Measurements from ENCODE around the gene FANCI.

DNA sequence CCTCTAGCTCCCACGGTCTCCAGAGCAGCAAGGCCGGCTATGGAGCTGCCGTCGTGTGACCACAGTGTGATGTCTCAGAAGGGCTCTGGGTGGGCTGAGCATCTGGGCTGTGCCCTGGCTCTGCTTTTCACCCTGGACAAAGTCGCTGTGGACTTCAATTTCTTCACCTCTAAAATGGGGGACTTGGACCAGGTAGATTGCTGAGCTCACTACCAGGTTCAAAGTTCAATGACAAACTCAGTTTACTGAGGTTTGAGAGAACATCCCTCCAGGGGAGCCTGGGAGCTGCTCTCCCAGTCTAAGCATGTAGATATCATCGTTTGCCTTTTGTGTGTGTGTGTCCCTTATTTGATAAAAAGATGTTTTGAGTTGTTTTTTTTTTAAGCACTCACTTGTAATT, 47.5 kb upstream of the FANCI start:
- no peak for TF ChIP-seq EZH2phosphoT487 (IDR thresholded peaks at IDR 0.05; ENCODE audit: low read length)
- TF ChIP-seq, protein P1, sequence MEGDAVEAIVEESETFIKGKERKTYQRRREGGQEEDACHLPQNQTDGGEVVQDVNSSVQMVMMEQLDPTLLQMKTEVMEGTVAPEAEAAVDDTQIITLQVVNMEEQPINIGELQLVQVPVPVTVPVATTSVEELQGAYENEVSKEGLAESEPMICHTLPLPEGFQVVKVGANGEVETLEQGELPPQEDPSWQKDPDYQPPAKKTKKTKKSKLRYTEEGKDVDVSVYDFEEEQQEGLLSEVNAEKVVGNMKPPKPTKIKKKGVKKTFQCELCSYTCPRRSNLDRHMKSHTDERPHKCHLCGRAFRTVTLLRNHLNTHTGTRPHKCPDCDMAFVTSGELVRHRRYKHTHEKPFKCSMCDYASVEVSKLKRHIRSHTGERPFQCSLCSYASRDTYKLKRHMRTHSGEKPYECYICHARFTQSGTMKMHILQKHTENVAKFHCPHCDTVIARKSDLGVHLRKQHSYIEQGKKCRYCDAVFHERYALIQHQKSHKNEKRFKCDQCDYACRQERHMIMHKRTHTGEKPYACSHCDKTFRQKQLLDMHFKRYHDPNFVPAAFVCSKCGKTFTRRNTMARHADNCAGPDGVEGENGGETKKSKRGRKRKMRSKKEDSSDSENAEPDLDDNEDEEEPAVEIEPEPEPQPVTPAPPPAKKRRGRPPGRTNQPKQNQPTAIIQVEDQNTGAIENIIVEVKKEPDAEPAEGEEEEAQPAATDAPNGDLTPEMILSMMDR (IDR thresholded peaks at IDR 0.05; ENCODE audit: low read length) = no peak
